Stimulated activated effector memory CD8-positive, alpha-beta T cell treated with anti-CD3 and anti-CD28 coated beads, Interleukin-12 subunit alpha, Interleukin-12 subunit beta, amount 100 ng/mL, for 72 hours (primary cell): Measurements from ENCODE around the gene ATXN7L1.

Source experiments
- ATAC-seq: fragments of 150-1000 bp; cut with Tn5 transposase; 2 replicates; pipeline ENCODE4 v1.10.0; 2021
- DNase-seq, 2 donors: peaks; one replicate each; pipeline ENCODE4 v3.0.0; 2021 to 2022; ENCODE audit warnings: low spot score in 2 of 2
- H3K27ac Mint-ChIP-seq: one replicate; pipeline ENCODE4 v1.8.0; 2022; ENCODE audit warnings: mild to moderate bottlenecking, mixed read lengths
- H3K36me3 Mint-ChIP-seq: one replicate; pipeline ENCODE4 v1.8.0; 2022; ENCODE audit warnings: mild to moderate bottlenecking, mixed read lengths
- H3K4me1 Mint-ChIP-seq: one replicate; pipeline ENCODE4 v1.8.0; 2022; ENCODE audit warnings: mixed read lengths
- H3K4me3 Mint-ChIP-seq: one replicate; pipeline ENCODE4 v1.8.0; 2022; ENCODE audit warnings: mild to moderate bottlenecking, mixed read lengths
- H3K9me3 Mint-ChIP-seq: one replicate; pipeline ENCODE4 v1.8.0; 2022; ENCODE audit warnings: mixed read lengths

Gene ATXN7L1

DNA sequence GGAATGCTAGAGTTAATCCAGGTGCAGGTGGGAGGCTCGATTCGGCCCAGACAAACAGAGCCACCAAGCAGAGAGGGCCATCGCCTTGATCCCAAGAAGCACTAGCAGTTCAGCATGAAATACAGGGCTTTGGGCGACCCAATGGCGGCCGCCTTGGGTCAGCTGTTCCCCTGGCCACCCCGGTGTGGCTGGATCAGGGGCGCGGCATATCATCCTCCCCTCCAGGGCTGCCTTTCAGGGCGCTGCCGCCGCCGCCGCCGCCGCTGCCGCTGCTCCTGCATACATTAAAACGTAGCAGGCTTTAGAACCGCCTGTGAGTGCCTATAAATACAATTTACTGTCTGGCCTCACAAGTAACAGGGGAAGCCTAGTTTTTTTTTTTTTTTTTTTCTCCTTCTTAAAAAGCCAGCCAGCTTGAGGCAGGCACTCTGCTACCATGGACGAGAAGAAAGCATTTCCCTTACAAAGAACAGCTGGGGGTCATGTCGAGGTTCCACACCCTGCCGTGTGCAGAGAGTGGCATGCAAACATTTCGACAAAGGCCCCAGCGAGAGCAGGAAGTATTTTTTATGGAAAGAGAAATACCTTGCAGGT, 237.4 kb downstream of the ATXN7L1 start:
- H3K36me3 Mint-ChIP-seq: peaks cover 60% of the 10 kb centered on the region
- no peak for DNase-seq
- H3K27ac Mint-ChIP-seq: no peak overlapping the region
- no peak for ATAC-seq
- H3K4me3 Mint-ChIP-seq: no peak overlapping the region
- H3K9me3 Mint-ChIP-seq: no peaks in the 10 kb centered on the region
- H3K4me1 Mint-ChIP-seq: no peaks in the 10 kb centered on the region

DNA sequence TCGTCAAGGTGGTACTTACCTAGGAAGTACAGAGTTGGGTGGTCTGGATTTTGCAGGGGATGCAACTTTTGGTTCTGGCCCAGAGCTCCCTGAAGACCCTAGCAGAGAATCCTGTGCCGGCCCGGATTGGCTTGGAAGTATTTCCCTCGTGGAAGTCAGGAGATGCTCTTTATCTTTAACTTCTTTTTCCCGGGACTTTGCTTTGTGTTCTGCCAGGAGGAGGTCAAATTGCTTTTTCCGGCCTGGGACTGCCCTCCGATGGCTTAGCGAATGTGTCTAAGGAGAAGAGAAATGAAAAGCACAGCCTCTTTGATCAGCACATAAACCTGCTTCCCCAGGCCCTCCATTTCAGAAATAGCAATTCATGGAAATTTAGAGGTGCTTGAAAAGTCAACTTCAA, 238.1 kb downstream of the ATXN7L1 start:
- no peaks in the 10 kb centered on the region for H3K4me1 Mint-ChIP-seq
- H3K36me3 Mint-ChIP-seq: peaks cover 67% of the 10 kb centered on the region
- DNase-seq (no peak), ATAC-seq (no peak)
- no peak overlapping the region for H3K4me3 Mint-ChIP-seq
- no peak overlapping the region for H3K27ac Mint-ChIP-seq
- H3K9me3 Mint-ChIP-seq: no peaks in the 10 kb centered on the region

DNA sequence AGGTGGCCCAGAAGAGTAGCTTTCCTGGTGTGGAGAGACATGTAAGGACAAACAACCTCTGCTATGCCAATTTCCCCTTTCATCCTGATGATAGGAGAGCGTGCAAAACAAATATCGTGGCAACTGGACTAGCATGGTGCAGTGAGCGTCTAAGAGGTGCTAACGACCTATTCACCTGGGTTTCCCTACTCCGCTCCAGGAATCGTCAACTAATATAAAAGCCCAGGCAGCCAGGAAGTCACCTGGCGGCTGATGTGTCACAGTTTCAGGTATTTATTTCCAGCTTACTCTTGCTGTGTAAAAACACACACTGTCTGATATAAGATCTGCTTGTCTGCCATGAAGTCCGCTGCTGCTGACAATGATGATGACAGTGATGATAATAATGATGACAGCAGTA, 238.6 kb downstream of the ATXN7L1 start:
- peaks cover 73% of the 10 kb centered on the region for H3K36me3 Mint-ChIP-seq
- H3K27ac Mint-ChIP-seq: no peak overlapping the region
- no peak for DNase-seq
- no peaks in the 10 kb centered on the region for H3K4me1 Mint-ChIP-seq
- H3K9me3 Mint-ChIP-seq: no peaks in the 10 kb centered on the region
- ATAC-seq: no peak
- no peak overlapping the region for H3K4me3 Mint-ChIP-seq

DNA sequence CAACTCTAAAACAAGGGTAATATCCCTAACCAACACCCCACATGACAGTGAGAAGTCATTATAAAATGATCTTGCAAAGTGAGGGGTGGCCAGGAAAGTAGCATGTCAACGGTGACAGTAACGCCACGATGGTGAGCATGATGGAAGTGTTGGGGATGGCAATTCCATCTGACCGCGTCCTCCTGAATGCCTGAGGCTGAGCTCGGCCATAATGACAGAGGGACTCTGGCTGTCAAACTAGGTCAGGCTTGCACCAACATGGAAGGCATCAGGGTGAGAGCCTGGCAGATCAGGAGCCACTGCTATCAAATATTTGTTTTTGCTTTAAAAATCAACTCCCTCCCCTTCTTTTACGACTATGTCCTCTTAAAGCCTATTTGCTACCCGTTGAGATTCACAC, 239.4 kb downstream of the ATXN7L1 start:
- Mint-ChIP-seq H3K36me3 (peaks cover 75% of the 10 kb centered on the region), H3K9me3 (no peaks in the 10 kb centered on the region), H3K4me3 (no peak overlapping the region)

DNA sequence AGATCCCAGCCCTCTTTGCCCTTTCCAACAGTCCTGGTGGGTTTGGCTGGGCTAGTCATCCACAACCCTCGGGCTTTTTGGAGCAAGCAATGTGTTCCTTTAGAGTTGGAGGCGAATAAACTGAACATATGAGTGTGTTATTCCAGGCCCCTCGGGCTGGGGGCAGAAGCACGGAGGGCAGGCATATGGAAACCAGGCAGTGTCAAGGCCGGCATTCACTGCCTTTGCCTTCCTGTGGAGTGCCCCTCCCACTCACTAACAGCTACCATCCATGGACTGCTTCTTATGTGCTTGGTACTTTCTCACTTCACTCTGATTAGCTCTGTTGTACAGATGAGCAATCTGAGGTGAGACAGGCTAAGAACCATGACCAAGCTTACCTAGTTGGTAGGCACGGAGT, 241.2 kb downstream of the ATXN7L1 start:
- ATAC-seq: no peak
- no peaks in the 10 kb centered on the region for H3K9me3 Mint-ChIP-seq
- no peak for DNase-seq
- H3K4me1 Mint-ChIP-seq: no peaks in the 10 kb centered on the region
- no peak overlapping the region for H3K27ac Mint-ChIP-seq
- H3K4me3 Mint-ChIP-seq: no peak overlapping the region
- H3K36me3 Mint-ChIP-seq: peaks cover 60% of the 10 kb centered on the region

More for the DNA sequence above, 239.4 kb downstream of the ATXN7L1 start:
- no peak for DNase-seq
- Mint-ChIP-seq H3K4me1 (no peaks in the 10 kb centered on the region), H3K27ac (no peak overlapping the region)
- no peak for ATAC-seq

DNA sequence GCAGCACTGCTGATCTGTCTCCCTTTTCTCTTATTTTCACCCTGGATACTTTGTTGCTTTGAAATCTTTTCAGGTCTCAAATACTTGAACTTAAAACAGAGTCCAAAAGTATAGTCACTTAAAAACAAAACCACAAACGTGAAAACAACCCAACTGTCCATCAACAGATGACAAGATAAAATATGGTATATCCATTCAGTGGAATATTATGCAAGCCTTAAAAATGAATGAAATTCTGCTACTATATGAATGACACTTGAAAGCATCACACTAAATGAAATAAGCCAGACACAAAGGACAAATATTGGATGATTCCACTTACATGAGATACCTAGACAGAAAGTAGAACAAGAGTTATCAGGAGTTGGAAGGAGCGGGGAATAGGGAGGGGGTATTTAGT, 250.4 kb downstream of the ATXN7L1 start:
- H3K9me3 Mint-ChIP-seq: peaks cover 3% of the 10 kb centered on the region
- no peak overlapping the region for H3K27ac Mint-ChIP-seq
- ATAC-seq (no peak), DNase-seq (no peak)
- no peak overlapping the region for H3K4me3 Mint-ChIP-seq
- H3K36me3 Mint-ChIP-seq: peaks cover 30% of the 10 kb centered on the region
- H3K4me1 Mint-ChIP-seq: no peaks in the 10 kb centered on the region

DNA sequence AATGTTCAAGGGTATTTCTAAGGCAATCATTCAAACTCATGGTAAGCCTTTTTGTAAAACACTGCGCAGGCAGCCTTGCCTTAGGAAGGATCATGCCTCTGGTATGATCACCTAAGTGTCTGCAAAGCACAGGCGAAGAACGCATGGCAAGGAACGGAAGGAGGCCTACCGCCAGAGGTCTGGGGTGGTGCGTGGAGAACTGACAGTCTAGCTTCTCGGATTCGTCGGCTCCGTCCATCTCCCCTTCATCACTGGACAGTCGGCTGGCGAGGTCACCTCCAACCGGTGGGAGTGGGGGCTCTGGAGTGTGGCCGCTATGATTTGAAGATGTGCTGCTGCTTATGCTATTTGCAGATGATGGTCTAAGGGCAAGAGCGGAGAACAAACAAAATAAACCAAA, 252.5 kb downstream of the ATXN7L1 start:
- no peak overlapping the region for H3K4me3 Mint-ChIP-seq
- no peaks in the 10 kb centered on the region for H3K4me1 Mint-ChIP-seq
- no peak for ATAC-seq
- peaks cover 39% of the 10 kb centered on the region for H3K36me3 Mint-ChIP-seq
- no peak overlapping the region for H3K27ac Mint-ChIP-seq
- no peak for DNase-seq
- peaks cover 3% of the 10 kb centered on the region for H3K9me3 Mint-ChIP-seq

DNA sequence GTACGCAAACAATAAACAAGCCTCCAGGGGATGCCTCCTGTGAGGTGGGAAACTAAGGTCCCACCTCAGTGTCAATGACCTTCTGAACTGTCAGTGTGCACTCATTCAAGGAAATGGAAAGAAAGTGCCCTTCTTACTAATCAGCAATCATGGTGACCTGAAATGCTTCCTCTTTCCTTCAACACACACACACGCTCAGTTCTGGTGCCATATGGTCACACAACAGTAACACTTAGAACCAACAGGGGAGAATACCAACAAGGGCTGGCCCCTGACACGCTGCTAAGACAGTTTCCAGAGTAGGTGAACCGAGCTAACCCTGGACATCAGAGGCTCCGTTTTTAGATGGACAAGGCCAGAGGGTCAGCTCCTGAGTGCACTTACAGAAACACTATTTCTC, 253.0 kb downstream of the ATXN7L1 start:
- Mint-ChIP-seq H3K4me3 (no peak overlapping the region), H3K9me3 (peaks cover 3% of the 10 kb centered on the region), H3K27ac (no peak overlapping the region), H3K36me3 (peaks cover 39% of the 10 kb centered on the region), H3K4me1 (no peaks in the 10 kb centered on the region)
- DNase-seq (no peak), ATAC-seq (no peak)

DNA sequence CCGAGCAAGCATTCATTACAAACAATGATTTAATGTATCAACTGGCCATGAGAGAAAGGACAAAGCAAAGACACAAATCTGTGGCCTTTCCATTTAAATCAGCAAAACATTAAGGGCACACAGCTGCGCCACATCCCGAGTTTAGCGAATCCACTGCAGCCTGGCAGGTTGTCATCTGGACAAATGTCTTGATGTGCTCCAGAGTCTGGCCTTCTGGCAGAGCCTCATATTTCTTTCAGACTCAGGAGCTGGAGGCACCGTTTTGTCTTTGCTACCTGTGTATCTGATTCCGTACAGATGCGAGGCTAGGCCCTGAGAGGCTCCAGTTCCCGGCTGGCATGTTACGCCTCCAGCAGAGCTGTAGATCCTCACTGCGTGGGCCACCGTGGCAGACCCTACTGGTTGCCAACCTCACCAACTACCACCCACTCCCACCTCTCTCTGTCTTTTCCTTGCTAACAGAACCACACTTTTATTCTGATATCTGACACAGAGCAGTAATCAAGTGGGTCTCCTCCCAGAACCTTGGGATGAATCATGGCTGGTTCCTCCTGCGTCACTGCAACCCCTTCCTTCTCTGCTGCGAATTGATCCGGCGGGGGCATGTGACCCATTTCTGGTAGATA, 254.2 kb downstream of the ATXN7L1 start:
- Mint-ChIP-seq H3K4me1 (no peaks in the 10 kb centered on the region), H3K4me3 (no peak overlapping the region), H3K9me3 (peaks cover 3% of the 10 kb centered on the region), H3K27ac (no peak overlapping the region), H3K36me3 (peaks cover 45% of the 10 kb centered on the region)
- no peak for ATAC-seq
- DNase-seq: no peak

DNA sequence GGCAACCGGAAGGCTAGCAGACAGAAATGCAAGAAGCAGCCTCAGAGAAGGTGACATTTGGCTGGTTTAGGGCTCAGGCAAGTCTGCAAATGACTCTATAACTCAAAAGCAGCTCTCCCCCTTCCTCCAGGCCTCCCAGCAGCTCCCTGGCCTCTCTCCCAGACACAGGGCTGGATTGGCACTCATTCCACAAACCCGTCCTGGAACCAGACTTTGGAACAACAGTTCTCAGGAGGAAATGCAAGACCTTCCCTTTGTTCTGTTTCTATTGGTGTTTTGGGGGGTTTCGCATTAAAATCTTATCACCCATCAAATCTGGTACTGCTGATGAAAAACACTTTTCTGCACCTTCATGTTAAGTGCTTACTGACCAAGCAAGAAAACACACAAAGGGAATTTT, 254.8 kb downstream of the ATXN7L1 start:
- Mint-ChIP-seq H3K4me3 (no peak overlapping the region), H3K4me1 (no peaks in the 10 kb centered on the region), H3K36me3 (peaks cover 45% of the 10 kb centered on the region), H3K27ac (no peak overlapping the region), H3K9me3 (peaks cover 3% of the 10 kb centered on the region)
- DNase-seq: no peak
- ATAC-seq: no peak

DNA sequence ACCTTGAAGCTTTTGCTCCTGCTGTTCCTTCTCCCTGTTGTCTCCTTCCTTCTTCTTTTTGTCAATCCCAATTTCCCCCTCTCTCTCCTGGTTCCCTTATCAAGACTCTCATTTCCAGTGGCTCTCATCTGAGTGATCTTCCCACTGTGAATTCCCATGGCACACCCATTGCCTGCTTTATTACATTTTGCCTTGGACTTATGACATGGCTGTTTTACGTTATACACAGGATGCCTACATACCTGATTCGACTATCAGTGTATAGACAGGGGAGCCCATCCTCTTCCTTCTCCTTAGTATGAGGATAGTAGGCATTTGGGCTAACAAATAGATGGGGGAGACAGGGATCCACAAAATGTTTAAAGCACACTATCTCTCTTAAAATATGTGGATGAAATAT, 255.2 kb downstream of the ATXN7L1 start:
- DNase-seq: no peak
- H3K4me3 Mint-ChIP-seq: no peak overlapping the region
- no peak for ATAC-seq
- no peaks in the 10 kb centered on the region for H3K4me1 Mint-ChIP-seq
- H3K27ac Mint-ChIP-seq: no peak overlapping the region
- peaks cover 40% of the 10 kb centered on the region for H3K36me3 Mint-ChIP-seq
- H3K9me3 Mint-ChIP-seq: peaks cover 2% of the 10 kb centered on the region

DNA sequence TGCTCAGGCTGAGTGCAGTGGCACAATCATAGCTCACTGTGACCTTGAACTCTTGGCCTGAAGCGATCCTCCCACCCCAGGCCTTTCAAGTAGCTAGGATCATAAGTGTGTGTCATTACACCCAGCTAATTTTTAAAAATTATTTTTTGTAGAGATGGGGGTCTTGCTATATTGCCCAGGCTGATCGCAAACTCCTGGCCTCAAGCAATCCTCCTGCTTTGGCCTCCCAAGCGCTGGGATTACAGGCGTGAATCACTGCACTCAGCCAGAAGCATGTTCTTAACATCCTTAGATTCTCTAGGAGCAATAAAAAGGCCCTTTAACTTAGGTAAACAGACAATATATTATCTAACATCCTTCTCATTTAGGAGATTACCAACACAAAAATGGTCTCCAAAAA, 256.8 kb downstream of the ATXN7L1 start:
- Mint-ChIP-seq H3K27ac (no peak overlapping the region), H3K9me3 (no peaks in the 10 kb centered on the region), H3K4me1 (no peaks in the 10 kb centered on the region), H3K36me3 (peaks cover 40% of the 10 kb centered on the region), H3K4me3 (no peak overlapping the region)
- ATAC-seq: no peak
- no peak for DNase-seq

DNA sequence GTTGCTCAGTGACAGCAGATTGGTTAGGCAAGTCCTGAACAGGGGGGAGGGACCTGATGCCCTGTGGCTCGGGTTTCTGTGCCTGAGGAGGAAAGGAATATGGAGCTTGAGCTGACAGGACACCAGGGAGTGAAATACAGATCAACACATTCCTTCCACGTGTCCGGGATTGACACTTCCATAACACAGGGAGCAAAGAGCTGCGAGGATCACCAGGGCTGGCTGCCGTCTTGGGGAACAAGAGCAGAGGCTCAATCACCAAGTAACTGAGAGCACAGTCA, 258.4 kb downstream of the ATXN7L1 start:
- Mint-ChIP-seq H3K4me3 (no peak overlapping the region), H3K36me3 (peaks cover 40% of the 10 kb centered on the region), H3K4me1 (no peaks in the 10 kb centered on the region), H3K9me3 (no peaks in the 10 kb centered on the region), H3K27ac (no peak overlapping the region)
- DNase-seq: no peak
- no peak for ATAC-seq

DNA sequence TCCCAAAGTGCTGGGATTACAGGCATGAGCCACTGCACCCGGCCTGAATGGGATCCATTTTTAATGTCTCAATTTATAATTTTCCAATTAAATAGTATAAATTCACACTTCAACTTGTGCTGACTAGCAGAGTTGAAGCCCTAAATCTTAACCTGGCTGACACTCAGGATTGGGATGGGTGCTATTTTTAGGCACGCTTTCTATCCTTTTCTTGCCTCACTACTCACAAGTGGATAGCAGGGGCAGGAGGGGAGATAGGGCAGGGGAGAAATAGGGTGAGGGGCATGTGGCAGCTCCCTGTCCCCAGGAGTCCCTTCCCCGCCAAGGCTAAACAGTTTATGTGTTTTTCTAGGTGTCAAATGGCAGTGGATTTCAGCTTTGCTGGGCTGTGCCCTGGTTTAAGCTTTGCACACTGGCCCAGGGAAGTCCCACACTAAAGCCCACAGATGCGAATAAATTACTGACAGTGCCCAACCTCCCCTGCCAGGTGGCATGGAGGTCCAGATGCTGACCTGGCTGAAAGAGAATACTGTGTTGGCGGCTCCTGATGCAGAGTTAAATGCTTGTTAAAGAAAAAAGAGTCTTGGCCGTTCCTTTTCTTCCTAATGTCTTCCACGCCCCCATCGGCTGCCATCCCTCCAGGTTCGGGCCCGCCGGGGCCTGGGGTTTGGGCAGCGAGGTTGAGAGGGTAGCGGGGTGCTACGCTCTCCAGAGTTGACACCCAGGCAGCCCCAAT, 259.0 kb downstream of the ATXN7L1 start:
- no peak for DNase-seq
- no peaks in the 10 kb centered on the region for H3K4me1 Mint-ChIP-seq
- H3K36me3 Mint-ChIP-seq: peaks cover 38% of the 10 kb centered on the region
- H3K27ac Mint-ChIP-seq: no peak overlapping the region
- ATAC-seq: no peak
- H3K9me3 Mint-ChIP-seq: no peaks in the 10 kb centered on the region
- no peak overlapping the region for H3K4me3 Mint-ChIP-seq

DNA sequence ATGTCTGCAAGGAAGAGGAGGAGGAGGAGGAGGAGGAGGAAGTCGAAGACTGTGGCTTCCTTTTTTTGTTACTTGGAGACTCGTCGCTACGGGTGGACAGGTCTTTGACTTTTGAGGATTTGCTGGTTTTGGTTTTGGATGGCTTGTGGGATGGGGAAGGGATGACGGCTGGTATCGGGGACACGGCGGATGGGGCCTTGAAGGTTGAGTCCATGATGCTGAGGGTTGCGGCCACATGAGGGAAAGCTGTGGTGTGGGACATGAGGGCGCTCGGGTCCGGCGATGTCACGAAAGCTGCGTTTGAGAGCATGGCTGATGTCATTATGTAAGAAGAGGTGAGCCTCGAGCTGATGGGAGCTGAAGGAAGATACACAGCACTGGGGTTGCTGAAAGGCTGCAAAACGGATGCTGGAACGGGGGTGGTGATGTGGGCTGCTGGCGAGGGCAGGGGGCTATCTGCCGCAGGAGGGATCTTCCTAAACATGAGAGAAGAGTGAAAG, 262.0 kb downstream of the ATXN7L1 start:
- no peak overlapping the region for H3K4me3 Mint-ChIP-seq
- no peaks in the 10 kb centered on the region for H3K9me3 Mint-ChIP-seq
- no peak for ATAC-seq
- H3K4me1 Mint-ChIP-seq: no peaks in the 10 kb centered on the region
- no peak for DNase-seq
- no peak overlapping the region for H3K27ac Mint-ChIP-seq
- peaks cover 21% of the 10 kb centered on the region for H3K36me3 Mint-ChIP-seq

DNA sequence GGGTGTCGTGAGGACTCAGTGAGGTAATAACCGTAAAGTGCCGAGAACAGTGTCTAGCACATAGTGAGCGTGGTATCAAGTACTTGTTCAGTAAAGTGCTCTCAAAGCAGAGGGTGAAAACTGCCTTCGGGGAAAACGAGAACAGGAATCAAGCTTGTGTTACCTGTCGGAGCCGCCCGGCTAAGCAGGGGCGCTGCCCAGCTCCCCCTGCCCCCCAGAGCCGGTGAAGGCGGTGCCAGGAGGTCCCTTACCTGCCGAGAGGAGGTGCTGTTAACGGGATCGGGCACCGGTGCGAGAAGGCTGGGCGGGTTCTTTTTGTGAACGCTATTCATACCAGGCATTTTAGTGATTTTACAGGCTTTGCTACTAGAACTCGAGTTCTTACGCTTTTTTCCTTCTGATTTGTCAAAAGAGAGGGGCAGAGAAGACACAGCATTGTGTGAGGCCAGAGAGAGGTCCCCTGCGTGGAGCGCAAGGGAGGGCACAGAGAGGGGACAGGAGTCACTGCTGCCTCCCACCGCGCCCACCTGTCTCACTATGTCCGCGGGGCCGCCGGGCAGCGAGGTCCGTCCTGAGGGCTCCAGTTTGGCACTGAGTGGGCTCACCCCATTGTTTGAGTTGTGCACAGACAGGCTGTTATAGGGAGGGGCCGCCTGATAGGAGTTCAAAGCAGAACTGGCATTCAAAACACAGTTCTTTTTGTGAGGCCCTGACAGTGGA, 262.6 kb downstream of the ATXN7L1 start:
- H3K36me3 Mint-ChIP-seq: peaks cover 21% of the 10 kb centered on the region
- no peak overlapping the region for H3K27ac Mint-ChIP-seq

More for the DNA sequence above, 262.6 kb downstream of the ATXN7L1 start:
- no peaks in the 10 kb centered on the region for H3K9me3 Mint-ChIP-seq
- H3K4me3 Mint-ChIP-seq: no peak overlapping the region
- no peaks in the 10 kb centered on the region for H3K4me1 Mint-ChIP-seq
- no peak for DNase-seq
- no peak for ATAC-seq
